ENCODE data around the gene ISG20.

Gene ISG20

DNA sequence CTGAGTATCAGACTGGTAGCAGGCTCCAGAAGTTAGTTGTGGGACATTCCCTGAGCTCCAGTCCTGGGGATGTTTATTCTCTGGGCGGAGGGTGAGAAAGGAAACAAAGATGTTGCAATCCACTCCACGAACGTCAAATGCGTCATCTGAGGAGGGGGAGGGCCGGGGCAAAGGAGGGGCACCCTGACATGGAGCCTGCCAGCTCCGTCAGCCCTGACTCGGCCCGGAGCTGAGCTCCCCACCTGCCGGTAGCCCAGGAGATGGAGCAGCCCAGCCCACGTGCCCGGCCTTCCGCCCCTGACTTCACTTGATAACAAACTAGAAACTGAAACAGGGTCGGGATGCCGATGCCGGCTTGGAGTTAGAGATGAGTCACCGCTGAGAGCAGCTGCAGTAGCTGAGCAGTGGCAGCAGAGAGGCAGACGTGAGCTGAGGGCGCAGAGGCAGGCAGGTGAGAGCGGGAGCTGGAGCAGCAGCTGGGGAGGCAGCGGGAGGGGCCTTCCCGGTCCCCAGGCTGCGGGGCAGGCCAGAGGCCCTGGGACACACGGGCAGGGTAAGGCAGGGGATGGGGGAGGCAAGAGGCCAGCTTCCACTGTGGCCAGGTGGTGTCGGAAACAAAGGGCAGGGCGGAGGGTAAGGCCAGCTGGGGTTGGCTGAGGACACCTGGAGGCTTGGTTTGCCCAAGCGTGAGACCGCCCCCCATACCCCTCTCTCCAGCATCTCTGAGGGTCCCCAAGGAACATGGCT lies at the start of gene ISG20:
TSS of gene ISG20 (plus strand) at position 391 of the 747 bp plus-strand sequence. CDS start at position 742, 351 bp downstream.
- POLR2A ChIA-PET: interaction anchor here (0.6 to 2.4 kb wide), 7 partner anchors 11 to 450 kb away, joined by 3 to 14 read pairs (median 3); partner anchors contain the start of genes ABHD2, AEN, MRPL46 and MRPS11
- DNase-seq (ENCODE audit: extremely low spot score): peak; percentile 77
- peak; percentile 83 for TF ChIP-seq L3MBTL2 (conservative IDR thresholded peaks at IDR 0.05)
- TF ChIP-seq FOXA1 (IDR thresholded peaks at IDR 0.05): no peak
- CTCF ChIA-PET: interaction anchor here (1.0 to 1.8 kb wide), 6 partner anchors 13 to 205 kb away, joined by 3 to 7 read pairs (median 4); no protein-coding TSS in a partner anchor

DNA sequence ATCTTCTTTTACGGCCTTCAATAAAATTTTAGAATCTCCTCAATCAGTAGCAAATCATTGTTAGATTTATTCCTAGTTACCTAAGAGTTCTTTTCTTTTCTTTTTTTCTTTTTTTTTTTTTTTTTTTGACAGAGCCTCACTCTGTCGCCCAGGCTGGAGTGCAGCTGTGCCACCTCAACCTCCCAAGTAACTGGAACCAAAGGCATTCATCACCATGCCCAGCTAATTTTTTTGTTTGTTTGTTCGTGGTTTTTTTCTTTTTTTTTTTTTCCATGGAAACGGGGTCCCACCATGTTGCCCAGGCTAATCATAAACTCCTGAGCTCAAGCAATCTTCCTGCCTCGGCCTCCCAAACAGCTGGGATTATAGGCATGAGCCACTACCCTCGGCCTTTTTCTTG lies 48.1 kb upstream of the ISG20 start:
- no peak for DNase-seq (ENCODE audit: extremely low spot score)
- CTCF ChIA-PET: no interaction called here
- POLR2A ChIA-PET: no interaction called here
- TF ChIP-seq LEF1 (IDR thresholded peaks at IDR 0.05; ENCODE audit: borderline replicate concordance): no peak
- TF ChIP-seq TARDBP (IDR thresholded peaks at IDR 0.05): no peak
- TF ChIP-seq HDGF (IDR thresholded peaks at IDR 0.05; ENCODE audit: borderline replicate concordance): no peak
- TF ChIP-seq BHLHE40 (IDR thresholded peaks at IDR 0.05; ENCODE audit: borderline replicate concordance): no peak
- no peak for TF ChIP-seq FOXA1 (IDR thresholded peaks at IDR 0.05)
- TF ChIP-seq FOXM1 (IDR thresholded peaks at IDR 0.05; ENCODE audit: borderline replicate concordance): no peak
- no peak for TF ChIP-seq CTBP1 (IDR thresholded peaks at IDR 0.05; ENCODE audit: borderline replicate concordance)
- TF ChIP-seq SUZ12 (IDR thresholded peaks at IDR 0.05): no peak
- TF ChIP-seq SP1 (IDR thresholded peaks at IDR 0.05): no peak
- TF ChIP-seq, protein P1, sequence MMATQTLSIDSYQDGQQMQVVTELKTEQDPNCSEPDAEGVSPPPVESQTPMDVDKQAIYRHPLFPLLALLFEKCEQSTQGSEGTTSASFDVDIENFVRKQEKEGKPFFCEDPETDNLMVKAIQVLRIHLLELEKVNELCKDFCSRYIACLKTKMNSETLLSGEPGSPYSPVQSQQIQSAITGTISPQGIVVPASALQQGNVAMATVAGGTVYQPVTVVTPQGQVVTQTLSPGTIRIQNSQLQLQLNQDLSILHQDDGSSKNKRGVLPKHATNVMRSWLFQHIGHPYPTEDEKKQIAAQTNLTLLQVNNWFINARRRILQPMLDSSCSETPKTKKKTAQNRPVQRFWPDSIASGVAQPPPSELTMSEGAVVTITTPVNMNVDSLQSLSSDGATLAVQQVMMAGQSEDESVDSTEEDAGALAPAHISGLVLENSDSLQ (IDR thresholded peaks at IDR 0.05): no peak
- TF ChIP-seq ARNT (IDR thresholded peaks at IDR 0.05): no peak
- no peak for TF ChIP-seq ELF4 (IDR thresholded peaks at IDR 0.05)

DNA sequence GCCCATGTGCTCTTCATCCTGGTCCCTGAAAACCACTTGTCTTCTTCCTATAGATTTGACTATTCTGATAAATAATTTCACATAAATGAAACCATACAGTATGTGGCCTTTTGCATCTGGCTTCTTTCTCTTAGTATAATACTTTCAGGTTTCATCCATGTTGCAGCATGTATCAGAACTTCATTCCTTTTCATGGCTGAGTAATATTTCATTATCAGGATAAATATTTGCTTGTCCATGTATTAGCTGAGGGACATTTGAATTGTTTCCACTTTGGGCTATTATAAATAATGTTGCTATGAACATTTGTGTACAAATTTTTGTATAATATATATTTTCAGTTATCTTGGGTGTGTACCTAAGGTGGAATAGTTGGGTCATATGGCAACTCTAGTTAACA lies 47.4 kb upstream of the ISG20 start:
- ChIA-PET POLR2A (no interaction called here), CTCF (no interaction called here)
- TF ChIP-seq, protein P1 (IDR thresholded peaks at IDR 0.05): no peak
- TF ChIP-seq ARNT (IDR thresholded peaks at IDR 0.05) (no peak), SUZ12 (IDR thresholded peaks at IDR 0.05) (no peak), SP1 (IDR thresholded peaks at IDR 0.05) (no peak), L3MBTL2 (conservative IDR thresholded peaks at IDR 0.05) (no peak), NFRKB (IDR thresholded peaks at IDR 0.05) (no peak)
- no peak for DNase-seq (ENCODE audit: extremely low spot score)

DNA sequence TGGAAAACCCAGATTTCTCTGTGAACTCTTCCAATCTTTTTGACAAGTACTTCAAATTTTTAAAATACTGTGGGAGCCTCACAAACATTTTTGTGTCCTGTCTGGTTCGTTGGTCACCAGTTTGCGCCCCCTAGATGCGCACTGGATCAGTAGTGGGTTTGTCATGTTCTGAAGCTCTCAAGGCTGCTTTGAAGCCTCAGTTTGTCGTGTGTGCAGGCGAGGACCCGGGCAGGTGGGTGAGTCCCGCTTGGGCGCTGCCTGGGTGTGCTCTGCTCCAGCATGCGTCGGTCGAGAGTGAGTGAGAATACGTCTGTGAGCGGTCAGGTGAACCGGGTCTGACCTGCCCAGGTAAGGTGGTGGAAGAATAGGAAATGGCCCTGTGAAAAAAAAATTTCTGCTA lies 34.9 kb upstream of the ISG20 start:
- POLR2A ChIA-PET: no interaction called here
- TF ChIP-seq SUZ12 (IDR thresholded peaks at IDR 0.05) (no peak), SP1 (IDR thresholded peaks at IDR 0.05) (no peak), FOXA1 (IDR thresholded peaks at IDR 0.05) (no peak), TARDBP (IDR thresholded peaks at IDR 0.05) (no peak), FOXK2 (IDR thresholded peaks at IDR 0.05) (no peak), L3MBTL2 (conservative IDR thresholded peaks at IDR 0.05) (no peak), ARNT (IDR thresholded peaks at IDR 0.05) (no peak), NFRKB (IDR thresholded peaks at IDR 0.05) (no peak), CTBP1 (IDR thresholded peaks at IDR 0.05; ENCODE audit: borderline replicate concordance) (no peak), LEF1 (IDR thresholded peaks at IDR 0.05; ENCODE audit: borderline replicate concordance) (no peak)
- CTCF ChIA-PET: no interaction called here
- DNase-seq (ENCODE audit: extremely low spot score): no peak

DNA sequence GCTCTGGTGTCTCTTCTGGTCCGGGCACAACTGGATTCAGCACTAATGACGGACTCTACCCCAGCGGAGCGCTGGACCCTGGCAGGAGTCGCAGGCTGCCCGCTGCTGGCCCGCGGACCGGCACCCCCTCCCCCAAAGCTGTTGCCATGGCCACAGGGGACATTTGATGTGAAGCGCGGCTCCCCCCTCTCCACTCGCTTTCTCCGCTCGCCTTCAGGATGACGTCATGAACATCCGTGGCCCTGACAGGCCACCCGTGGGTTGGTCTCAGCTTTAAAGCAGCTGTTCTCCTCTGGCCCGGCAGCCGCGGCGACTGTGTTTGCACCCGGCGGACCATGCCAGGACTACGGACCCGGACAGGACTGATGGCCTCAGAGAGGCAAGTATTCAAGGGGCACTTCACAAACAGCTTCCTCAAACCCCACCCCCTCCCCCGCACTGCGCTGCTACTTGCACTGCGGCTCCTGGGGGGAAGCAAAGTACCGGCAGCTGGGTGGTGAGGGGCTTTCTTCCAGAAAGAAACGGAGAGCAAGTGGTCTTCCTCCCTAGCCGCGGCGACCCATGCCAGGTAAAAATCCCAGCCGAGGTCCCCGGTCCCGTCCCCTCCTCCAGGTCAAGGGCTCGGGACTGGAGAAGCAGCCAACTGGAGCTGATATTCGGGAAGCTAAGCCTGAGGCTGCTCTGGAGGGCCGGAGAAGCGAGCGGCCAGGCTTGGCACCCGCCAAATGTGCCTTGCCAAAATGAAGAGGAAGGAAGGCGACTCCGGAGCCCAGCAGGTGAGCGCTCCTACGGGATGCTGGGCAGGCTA lies 34.2 kb upstream of the ISG20 start:
- ChIA-PET CTCF (no interaction called here), POLR2A (interaction anchor here (2.0 kb wide), 1 partner anchor 137 kb away, joined by 6 read pairs; the partner anchor contains the start of genes MRPL46 and MRPS11)
- TF ChIP-seq, protein P1 (IDR thresholded peaks at IDR 0.05): no peak
- TF ChIP-seq FOXM1 (IDR thresholded peaks at IDR 0.05; ENCODE audit: borderline replicate concordance) (no peak), CTBP1 (IDR thresholded peaks at IDR 0.05; ENCODE audit: borderline replicate concordance) (no peak), FOXK2 (IDR thresholded peaks at IDR 0.05) (no peak), LEF1 (IDR thresholded peaks at IDR 0.05; ENCODE audit: borderline replicate concordance) (no peak), NFRKB (IDR thresholded peaks at IDR 0.05) (no peak), TARDBP (IDR thresholded peaks at IDR 0.05) (no peak), L3MBTL2 (conservative IDR thresholded peaks at IDR 0.05) (no peak), SUZ12 (IDR thresholded peaks at IDR 0.05) (no peak), BHLHE40 (IDR thresholded peaks at IDR 0.05; ENCODE audit: borderline replicate concordance) (no peak)
- DNase-seq (ENCODE audit: extremely low spot score): no peak
